Measurements from ENCODE around the gene FARS2.
"Not testable (repeated sequence)": the region's sequence is repeated elsewhere in the genome, so short reads cannot be mapped to it uniquely, and the experiment has no call there.

Gene FARS2

GRCh38 chr6:5645328-5646290, 384.3 kb downstream of the FARS2 start:
- peak; percentile 12 to 60 for DNase-seq

- no peak for DNase-seq
These were observed 391.3 kb downstream of the FARS2 start for GRCh38 chr6:5652406-5653137.

GRCh38 chr6:5653801-5654200, 392.5 kb downstream of the FARS2 start:
- no peak for DNase-seq

GRCh38 chr6:5656226-5656625, 394.9 kb downstream of the FARS2 start:
- no peak for DNase-seq

GRCh38 chr6:5656695-5657094, 395.4 kb downstream of the FARS2 start:
- not testable (repeated sequence) for DNase-seq

GRCh38 chr6:5657684-5658430, 396.5 kb downstream of the FARS2 start:
- no peak for DNase-seq

GRCh38 chr6:5659467-5659866, 398.2 kb downstream of the FARS2 start:
- DNase-seq, result no peak

- no peak for DNase-seq
These were observed 399.5 kb downstream of the FARS2 start for GRCh38 chr6:5660772-5661171.

- no peak for DNase-seq
These were observed 401.5 kb downstream of the FARS2 start for GRCh38 chr6:5662797-5663196.

- no peak for DNase-seq
These were observed 401.9 kb downstream of the FARS2 start for GRCh38 chr6:5663259-5663658.

- DNase-seq, result no peak
These were observed 402.4 kb downstream of the FARS2 start for GRCh38 chr6:5663739-5664138.

GRCh38 chr6:5664149-5664548, 402.8 kb downstream of the FARS2 start:
- DNase-seq, result no peak

- DNase-seq, result no peak
These were observed 403.9 kb downstream of the FARS2 start for GRCh38 chr6:5665173-5665572.

GRCh38 chr6:5665667-5666066, 404.4 kb downstream of the FARS2 start:
- DNase-seq, result no peak

- no peak for DNase-seq
These were observed 405.4 kb downstream of the FARS2 start for GRCh38 chr6:5666695-5667094.

- no peak for DNase-seq
These were observed 406.4 kb downstream of the FARS2 start for GRCh38 chr6:5667737-5668136.

- DNase-seq, result no peak
These were observed 409.1 kb downstream of the FARS2 start for GRCh38 chr6:5670381-5670780.

- no peak for DNase-seq
These were observed 409.7 kb downstream of the FARS2 start for GRCh38 chr6:5670811-5671561.

GRCh38 chr6:5671601-5672559, 410.6 kb downstream of the FARS2 start:
- no peak for DNase-seq

- DNase-seq, result no peak
These were observed 411.3 kb downstream of the FARS2 start for GRCh38 chr6:5672581-5673011.

Data from NCI-H446 (cell line).